Erythroblast (primary cell): ENCODE data around the gene CD53.
"Not testable (repeated sequence)": the region's sequence is repeated elsewhere in the genome, so short reads cannot be mapped to it uniquely, and the experiment has no call there.

Experiments used
- GATA1 ChIP-seq: IDR thresholded peaks from 2 replicates; pipeline ENCODE4 v1.6.1; 2011; ENCODE audit warnings: low read depth, mild to moderate bottlenecking, control low read depth, low read length, moderate library complexity
- POLR2A ChIP-seq: IDR thresholded peaks from 2 replicates; pipeline ENCODE4 v1.6.1; 2011; ENCODE audit warnings: mild to moderate bottlenecking, low read length

- not testable (repeated sequence) for TF ChIP-seq POLR2A, GATA1
Observed at GRCh38 chr1:110861942-110862341, 11.0 kb upstream of the CD53 start.
